Amniotic stem cell (primary cell): ENCODE measurements around the gene CRYBB1.

Experiments
- DNase-seq: peaks from one replicate; lab custom pipeline; 2025; lab: John Stamatoyannopoulos, UW

Gene CRYBB1

GRCh38 chr22:26617271-26618199 is at the start of gene CRYBB1:
Gene CRYBB1 (minus strand): TSS chr22:26618027. CDS start chr22:26616319, 1,708 bp downstream.
- DNase-seq = no peak

GRCh38 chr22:26667140-26667539 is 49.3 kb upstream of the CRYBB1 start:
- no peak for DNase-seq

GRCh38 chr22:26665813-26666231 is 48.0 kb upstream of the CRYBB1 start:
- DNase-seq = no peak

GRCh38 chr22:26663374-26663923 is 45.6 kb upstream of the CRYBB1 start:
- no peak for DNase-seq

- no peak for DNase-seq
Measured at GRCh38 chr22:26662160-26662559, 44.3 kb upstream of the CRYBB1 start.

GRCh38 chr22:26660961-26661578 is 43.2 kb upstream of the CRYBB1 start:
- no peak for DNase-seq

- DNase-seq = no peak
Measured at GRCh38 chr22:26660356-26660755, 42.5 kb upstream of the CRYBB1 start.

- DNase-seq = peak; percentile 82
Measured at GRCh38 chr22:26658671-26659478, 41.0 kb upstream of the CRYBB1 start.

- DNase-seq = no peak
Measured at GRCh38 chr22:26658161-26658560, 40.3 kb upstream of the CRYBB1 start.

GRCh38 chr22:26656891-26657851 is 39.3 kb upstream of the CRYBB1 start, which contains the start of gene MIAT:
Gene MIAT (plus strand): TSS chr22:26657588.
- DNase-seq = no peak

- DNase-seq = no peak
Measured at GRCh38 chr22:26651815-26652214, 34.0 kb upstream of the CRYBB1 start.

- DNase-seq = no peak
Measured at GRCh38 chr22:26650722-26651421, 33.0 kb upstream of the CRYBB1 start.

GRCh38 chr22:26648528-26649388 is 30.9 kb upstream of the CRYBB1 start:
- DNase-seq = no peak

GRCh38 chr22:26648011-26648497 is 30.2 kb upstream of the CRYBB1 start:
- DNase-seq = no peak

GRCh38 chr22:26646158-26646557 is 28.3 kb upstream of the CRYBB1 start:
- DNase-seq = no peak

GRCh38 chr22:26643418-26644100 is 25.7 kb upstream of the CRYBB1 start:
- DNase-seq = no peak

- no peak for DNase-seq
Measured at GRCh38 chr22:26642465-26643417, 24.9 kb upstream of the CRYBB1 start.
